Hematopoietic multipotent progenitor cell (in vitro differentiated cells): ENCODE results near the gene DOK5. TPM values are rescaled to one million over a fixed set of nuclear protein-coding genes. Genes with fewer than 3 reads are reported as not detected.
A peak's percentile ranks its signal among the peaks of the same experiment; 100 is the strongest.

Source experiments
- DNase-seq, 3 donors: peaks; one replicate each; pipeline ENCODE4 v3.0.0-alpha.2; 2011 to 2015; ENCODE audit warnings: low read depth in 2 of 3, low spot score in 2 of 3
- total RNA-seq: library from RNA; depleted of rRNA; stranded (reverse); fragments of >200 nt; gene quantifications from one replicate; pipeline ENCODE4 v1.2.3, GENCODE V29; 2012

Gene DOK5
- total RNA-seq, 1 donor = 0.54 TPM

DNA sequence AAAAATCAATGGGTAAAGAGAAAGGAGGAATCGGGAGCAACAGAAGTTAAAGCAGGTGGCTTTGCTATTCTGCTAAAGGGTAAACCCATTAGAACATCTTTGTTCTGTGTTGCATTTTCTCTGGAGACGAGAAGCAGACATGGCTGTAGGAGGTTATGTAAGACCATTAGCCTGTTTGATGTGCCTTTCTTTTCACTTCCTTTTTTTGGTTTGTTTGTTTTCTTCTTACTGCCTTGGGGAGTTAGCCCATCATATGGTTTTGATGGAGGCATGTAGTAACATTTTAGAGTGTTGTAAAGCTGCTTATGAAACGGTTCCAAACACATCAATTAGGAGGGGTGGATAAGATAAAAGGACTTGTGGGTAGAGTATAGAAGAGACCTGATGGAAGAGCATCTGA is 131.0 kb downstream of the DOK5 start:
- DNase-seq = no peak

DNA sequence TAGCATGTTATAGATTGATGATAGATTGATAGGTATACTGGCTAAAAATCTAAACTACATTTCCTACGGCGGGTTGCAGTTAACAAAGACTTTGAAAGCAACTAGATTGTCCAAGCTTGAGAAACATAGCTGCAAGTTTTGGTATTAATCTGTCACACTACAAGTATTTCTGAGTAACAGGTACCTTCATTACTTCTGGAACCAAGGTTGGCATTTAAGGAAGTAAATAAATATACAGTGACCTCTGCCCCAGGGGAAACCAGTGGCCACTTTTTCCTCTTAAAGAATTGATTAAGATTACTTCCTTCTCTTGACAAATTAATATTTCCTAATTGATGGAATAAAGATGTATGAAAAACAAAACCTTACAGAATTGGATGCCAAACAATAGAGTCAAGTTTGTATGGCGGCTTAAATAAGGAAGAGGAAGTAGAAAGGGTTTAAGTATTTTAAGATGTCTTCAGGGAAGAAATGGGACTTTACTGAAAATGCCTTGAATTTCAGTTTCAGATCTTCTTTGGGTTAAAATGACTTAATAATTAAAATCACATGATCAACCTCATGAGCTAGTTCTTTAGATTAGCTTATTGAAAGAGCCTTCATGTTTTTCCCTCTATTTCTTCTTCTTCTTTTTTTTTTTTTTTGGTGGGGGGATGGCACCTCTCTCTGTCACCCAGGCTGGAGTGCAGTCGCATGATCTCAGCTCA is 132.8 kb downstream of the DOK5 start:
- DNase-seq = no peak

DNA sequence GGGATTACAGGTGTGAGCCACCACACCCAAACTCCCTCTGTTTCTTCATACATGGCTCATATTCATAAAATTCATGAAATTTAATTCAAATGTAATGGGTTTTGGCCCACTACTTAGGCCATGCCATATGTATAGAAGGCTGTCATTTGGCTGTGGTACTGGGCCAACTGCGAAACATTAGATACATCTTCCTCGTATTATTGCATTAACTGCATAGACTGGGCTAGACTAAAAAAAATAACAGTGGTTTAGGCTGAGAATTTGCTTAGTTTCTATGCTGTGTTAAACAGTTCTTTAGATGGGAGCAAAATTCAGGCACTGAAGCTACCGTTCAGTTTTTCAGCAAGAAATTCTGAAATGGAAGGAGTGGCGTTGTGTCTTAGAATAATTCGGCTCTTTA is 133.6 kb downstream of the DOK5 start:
- no peak for DNase-seq

DNA sequence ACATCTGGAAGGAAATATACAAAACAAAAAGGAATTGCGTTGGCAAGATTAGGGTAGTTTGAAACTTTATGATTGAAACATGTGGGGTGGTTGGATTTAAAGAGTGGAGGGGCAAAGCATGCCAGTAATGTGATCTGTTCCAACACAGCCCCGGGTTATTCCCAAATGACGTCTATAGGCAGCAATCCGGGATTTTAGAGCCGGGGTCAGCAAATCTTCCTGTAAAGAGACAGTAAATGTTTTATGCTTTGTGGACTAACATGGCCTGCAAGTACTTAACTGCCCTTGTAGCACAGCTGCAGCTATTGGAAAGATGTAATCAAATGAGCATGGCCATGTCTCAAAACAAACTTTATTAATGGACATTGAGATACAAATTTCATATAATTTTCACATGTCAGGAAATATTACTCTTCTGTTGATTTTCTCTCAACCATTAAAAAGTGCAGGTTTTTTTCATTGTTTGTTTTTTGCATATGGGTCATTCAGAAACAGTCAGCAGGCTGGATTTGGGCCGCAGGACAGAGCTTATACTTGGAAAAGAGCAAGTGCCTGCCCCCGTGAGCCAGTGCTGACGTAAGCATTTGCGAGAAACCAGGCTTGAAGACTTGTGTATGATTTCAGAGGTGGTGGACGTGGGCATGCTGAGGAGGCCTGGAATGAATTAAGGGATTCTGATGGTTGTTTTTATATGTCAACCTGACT is 136.5 kb downstream of the DOK5 start:
- DNase-seq = no peak

DNA sequence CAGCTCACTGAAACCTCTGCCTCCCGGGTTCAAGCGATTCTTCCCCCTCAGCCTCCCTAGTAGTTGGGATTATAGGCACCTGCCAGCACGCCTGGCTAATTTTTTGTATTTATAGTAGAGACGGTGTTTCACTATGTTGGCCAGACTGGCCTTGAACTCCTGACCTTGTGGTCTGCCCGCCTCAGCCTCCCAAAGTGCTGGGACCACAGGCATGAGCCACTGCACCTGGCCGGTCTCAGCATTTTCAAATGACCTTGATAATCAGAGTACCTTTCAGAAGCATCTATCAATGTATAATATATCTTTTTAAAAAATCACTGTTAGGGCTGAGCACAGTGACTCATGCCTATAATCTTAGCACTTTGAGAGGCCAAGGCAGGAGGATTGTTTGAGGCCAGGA is 143.0 kb downstream of the DOK5 start:
- no peak for DNase-seq

DNA sequence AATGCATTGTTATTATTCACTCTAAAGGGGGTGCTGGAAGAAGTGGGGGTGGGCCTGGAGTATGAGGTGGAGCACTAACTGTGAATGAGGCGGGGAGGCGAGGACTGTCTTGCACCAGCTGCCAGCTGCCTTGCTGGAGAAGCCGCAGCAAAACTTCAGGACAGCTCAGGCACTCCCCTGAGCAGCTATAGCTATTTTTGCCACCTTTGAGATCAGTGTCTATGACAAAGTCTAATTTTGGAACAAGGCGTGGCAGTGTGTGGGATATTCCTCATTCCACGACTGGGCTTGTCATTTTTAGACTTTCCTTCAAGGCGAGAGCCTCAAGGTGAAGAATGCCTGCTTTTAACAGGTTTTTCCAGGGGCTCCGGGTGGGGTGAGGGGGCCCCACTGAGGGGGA is 143.8 kb downstream of the DOK5 start:
- no peak for DNase-seq

DNA sequence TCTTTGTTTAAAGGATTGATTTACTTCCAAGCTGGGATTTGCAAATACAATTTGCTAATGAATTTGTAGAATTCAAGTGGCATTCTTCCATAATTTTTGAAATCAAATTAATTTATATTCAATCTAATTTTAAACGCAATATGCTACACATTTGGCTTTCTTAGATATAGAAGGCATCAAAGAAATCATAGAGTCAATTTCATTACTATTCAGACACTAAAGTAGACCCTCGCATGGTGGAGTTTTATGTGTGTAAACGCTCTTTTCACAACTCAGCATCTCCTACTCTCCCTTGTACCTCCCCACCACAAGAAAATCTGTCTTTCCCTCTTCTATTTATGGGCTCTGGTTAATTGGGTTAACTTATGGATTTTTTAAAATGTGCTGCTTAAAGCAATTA is 144.3 kb downstream of the DOK5 start:
- no peak for DNase-seq

DNA sequence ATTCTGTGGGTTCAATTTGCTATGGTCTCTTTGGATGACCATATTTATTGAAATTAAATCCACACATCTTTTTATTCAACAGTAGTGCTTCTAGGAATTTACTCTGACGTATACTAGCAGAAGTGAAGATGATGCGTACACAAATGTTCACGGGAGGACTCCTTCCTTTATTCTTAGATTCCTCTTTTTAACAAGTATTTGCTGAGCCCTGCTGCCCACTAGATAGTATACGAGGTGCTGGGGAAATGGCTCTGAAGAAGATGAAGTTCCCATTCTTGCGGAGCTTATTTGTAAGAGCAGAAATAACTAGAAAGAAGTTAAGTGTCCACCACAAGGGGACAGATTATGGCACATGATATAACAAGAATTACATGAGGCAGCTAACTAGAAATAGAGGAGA is 145.2 kb downstream of the DOK5 start:
- no peak for DNase-seq

DNA sequence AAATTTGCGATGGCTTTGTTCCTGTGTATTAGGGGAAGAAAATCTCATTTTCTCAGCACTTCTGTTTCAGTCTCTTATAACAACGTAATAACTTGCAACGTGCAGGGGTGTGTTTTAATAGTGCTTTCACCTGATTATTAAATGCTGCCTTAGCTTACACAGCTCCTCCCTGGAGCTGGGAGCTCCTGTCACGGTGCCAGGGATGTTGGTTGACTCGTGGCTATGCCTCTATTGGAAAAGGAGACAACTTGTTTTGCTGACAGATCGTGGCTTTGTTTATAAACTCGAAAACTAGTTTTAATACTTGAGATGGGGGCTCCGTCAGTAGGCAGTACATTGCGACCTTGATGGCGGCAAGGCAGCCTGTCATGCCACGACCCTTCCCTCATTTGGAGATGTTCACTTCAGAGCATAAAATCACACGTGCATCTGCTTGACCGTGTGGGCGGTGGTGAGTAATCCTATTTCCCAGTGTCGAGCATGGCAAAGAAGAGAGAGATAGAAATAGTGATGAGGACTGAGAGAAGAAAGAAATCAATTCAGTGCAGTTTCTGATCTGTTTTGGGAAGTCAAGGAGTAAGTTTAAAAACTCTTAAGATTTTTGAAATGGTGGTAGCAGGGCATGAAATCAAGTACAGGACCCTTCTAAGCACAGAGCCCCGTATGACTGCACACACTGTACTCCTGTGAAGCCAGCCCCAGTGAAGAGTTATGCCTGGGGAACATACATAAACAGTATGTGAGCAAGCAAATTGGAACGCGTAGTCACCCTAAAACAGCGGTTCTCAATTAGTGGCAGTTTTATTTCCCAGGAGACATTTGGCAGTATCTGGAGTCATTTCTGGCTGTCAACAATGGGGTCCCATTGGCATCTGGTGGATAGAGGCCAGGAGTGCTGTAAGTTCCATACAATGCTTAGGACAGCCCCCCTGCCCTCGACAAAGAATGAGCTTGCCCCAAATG is 147.2 kb downstream of the DOK5 start:
- no peak for DNase-seq

DNA sequence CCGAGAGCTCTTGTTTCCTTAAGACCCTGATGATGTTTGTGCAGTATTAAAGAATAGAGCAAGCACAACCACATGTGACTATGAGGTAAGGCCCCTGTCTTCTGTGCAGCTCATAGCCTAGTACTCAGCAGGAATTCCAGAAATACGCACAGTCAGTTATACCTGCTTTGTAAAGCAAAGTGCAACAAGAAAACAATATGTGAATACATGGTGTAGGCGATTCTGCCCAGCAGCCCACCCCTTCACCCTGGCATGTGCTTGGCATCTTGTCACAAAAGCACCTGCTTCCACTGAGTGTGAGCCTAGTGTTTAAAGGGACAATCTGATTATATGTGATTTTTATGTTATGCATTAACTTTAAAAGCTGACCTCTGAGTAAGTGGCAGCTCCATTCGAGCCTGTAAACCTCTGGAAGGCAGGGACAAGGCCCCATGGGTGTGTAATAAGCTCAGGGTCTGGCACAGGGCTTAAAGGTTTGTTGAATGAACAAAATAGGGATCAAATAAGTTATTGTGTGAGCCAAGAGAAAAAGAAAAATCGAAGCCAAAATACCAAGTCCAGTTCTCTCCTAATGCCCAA is 148.7 kb downstream of the DOK5 start:
- DNase-seq = no peak

DNA sequence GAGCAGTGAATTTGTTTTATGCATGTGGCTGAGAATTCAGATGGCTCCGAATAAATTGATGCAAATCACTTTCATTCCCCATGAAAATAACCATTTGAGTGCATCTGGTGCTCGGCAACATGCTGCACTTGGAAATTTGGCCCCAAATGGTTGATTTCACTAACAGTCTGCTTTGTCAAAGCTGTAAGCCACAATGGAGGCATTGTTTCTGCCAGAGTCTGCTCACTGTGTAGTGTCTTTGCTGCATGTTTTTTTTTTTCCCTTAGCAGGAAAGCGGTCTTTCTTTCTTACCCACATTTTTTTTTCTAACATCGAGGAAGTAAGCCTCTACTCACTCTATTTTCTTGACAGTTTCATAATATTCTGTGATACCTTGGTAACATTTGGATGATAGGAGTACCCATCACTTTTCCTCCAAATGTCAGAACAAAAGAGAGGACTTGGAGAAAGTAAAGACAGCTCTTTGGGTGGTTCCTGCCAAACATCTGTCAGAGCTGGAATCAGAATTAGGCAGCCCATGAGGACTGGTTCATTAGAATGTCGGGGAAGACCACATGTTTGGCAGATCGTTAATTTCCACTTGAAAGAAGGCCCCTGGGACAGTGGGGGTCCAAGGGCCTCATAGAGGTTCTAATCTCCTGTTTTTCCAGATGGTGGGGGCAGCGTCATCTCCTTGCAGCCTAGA is 149.5 kb downstream of the DOK5 start:
- no peak for DNase-seq

DNA sequence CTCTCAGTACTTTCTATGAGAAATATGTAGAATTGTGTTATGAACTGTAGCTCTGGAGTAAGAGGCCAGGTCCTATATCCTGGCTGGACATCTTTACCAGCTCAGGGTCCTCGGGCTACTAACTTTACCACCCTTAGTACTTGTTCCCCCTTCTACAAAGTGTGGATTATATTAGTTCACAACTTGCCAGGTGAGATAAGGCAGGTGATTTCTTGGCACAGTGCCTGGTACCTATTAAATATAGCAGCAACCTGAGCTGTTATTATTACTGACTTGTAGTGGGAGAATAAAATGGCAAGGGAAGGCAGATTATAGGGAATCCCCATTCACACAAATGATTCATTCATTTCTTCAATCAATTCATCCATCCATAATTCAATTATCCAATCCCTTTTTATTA is 150.1 kb downstream of the DOK5 start:
- DNase-seq = no peak

DNA sequence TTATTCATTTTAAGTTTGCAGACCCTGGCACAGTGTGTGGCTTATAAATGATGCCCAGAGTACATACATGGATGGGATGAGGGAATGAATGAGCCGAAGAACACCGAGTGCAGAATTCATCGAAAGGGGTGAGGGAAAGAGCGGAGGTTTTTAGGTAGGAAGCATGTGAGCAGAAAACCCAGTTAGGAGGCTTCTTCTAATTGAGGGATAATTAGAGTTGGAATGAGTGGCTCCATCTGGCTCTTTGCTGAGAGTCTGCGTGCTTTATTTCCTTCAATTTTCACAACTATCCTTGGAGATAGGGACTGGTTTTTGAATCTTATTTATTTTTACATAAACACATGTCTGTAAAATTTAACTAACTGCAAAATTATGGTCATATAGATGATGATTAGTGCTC is 150.7 kb downstream of the DOK5 start:
- DNase-seq = no peak

DNA sequence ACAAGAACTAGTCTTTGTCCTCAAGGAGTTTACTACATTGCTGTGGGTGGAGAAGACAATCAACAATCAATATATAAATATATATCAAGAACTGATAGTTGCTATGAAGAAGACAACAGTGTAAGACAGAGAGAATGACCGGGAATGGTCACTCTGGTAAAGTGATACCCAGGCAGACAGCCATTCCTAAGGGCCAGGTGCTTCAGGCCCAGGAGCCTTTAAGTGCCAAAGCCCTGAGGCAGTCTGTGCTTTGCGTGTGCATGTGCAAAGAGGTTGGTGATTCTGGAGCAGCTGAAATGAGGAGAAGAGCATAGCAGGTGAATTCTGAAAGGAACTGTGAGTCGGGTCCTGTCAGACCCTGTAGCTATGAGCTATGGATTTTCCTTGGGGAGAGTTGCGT is 154.2 kb downstream of the DOK5 start:
- DNase-seq = no peak

DNA sequence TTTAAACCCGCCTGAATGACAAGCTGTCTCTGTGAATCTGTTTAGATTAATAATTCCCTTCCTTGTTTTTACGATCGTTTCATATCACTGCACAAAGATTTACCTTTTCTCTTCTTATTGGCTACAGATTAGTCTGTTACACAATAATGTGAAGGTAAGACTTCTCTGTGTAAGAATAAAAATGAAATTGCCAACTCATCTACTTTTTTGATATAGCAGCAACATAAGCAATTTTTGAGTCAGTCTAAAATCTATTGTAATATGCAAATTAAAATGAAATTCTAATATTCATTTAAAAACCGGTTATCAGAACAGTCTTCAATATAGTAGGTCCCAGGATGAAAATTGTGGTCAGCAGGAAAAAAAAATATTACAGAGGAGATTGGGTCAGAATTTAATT is 155.2 kb downstream of the DOK5 start:
- DNase-seq = no peak

DNA sequence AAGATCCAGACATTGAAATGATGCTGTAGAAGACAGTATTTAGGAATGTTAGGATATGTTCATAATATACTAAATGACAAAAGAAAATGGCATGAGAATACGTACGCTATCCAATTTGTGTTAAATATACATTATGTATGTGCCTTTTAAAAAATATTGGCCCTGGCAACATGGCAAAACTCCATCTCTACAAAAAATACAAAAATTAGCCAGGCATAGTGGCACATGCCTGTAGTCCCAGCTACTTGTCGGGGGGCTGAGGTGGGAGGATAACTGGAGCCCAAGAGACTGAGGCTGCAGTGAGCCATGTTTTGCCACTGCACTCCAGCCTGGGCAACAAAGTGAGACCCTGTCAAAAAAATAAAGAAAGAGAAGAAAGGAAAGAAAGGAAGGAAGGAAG is 155.7 kb downstream of the DOK5 start:
- DNase-seq = no peak

DNA sequence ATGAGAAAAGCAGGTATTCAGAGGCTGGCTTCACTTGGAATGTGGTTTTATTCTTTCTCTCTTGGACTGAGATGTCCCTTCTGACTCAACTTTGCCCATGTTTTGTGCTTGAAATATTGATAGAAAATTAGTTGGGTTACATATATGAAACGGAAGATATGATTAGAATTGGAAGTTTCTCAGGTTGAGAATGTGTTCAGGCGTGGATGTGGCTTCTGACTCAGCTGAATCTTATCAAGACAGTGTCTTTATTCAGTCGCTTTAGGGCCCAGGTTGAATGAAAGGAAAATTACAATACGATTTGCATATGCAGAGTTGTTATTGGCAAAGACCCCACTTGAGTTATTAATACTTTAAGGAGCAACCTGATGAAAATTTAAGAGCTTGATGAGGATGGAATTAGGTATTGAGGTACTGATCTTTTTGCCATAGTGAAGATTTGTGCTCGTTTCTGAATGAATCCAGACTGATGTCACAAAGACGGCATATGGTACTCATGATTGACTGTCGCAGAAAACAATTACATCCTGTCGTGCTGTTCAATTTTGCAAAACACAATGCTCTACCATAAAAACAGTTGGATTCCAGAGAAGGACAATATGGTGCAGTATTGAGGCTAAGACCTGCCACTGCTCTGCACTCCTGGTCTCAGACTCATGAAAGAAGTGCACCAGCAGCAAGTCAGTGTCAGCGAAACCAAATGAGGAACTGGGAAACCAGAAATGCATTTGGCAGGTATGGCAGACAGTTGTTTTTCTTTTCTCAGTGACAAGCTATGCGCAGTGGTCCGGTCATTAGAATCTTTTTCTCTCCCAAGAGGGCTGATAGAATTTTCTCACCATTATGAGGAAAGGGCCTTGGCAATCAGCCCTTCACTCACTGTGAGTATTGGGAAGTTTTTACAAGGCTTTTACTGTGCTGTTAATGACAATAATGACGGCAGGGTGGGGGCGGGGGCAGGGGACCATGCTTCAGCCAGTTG is 158.3 kb downstream of the DOK5 start:
- peak in 1 of 3 donors; percentile 40 for DNase-seq

DNA sequence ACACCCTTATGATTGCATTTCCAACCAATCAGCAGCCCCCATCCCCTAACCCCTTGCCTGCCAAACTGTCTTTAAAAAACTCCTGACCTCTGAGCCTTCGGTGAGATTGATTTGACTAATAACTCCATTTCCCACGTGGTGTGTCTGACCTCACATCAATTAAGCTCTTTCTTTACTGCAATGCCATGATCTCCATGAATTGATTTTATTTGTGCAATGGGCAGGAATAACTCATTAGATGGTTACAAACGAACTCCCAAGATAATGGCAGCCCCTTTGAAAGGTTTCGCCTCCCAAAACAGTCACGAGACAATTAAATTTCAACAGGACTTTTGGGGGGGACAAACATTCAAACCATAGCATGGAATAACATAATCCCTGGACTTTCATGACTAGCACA is 161.2 kb downstream of the DOK5 start:
- DNase-seq = no peak

DNA sequence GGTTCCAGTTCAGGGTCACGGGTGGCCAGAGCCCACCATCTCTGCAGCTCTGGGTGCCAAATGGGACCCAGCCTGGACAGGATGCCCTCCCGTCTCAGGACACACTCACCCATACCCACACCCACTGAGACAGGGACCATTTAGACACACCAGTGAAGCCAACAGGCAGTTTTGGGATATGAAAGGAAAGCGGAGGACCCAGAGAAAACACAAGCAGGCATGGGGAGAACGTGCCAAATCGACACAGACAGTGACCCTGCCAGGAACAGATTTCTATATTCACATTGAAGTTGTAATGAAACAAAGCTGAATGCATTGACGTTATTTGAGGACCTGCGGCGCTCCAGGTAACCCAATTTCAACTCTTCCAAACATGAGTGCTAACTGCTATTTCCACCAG is 164.5 kb downstream of the DOK5 start:
- DNase-seq = no peak
